Adrenal gland (tissue), 5 donors: ENCODE data around the gene ELL2.

Experiments used
- CTCF ChIP-seq, 6 experiments: fragments of 450-650 bp in 4 of 6; fragments of 200-600 bp in 2 of 6; sonication (generic) in 1 of 6; IDR thresholded peaks; 1 replicate in 5 of 6; 2 replicates in 1 of 6; pipeline versions ENCODE4 v1.5.1 to v1.8.0; 2016 to 2021; ENCODE audit warnings: antibody characterized with exemption in 6 of 6, mild to moderate bottlenecking in 2 of 6, moderate library complexity in 1 of 6
- POLR2A ChIP-seq, 2 donors: fragments of 450-650 bp; IDR thresholded peaks; one replicate each; pipeline ENCODE4 v1.6.1; 2017; ENCODE audit warnings: antibody characterized with exemption in 2 of 2, mild to moderate bottlenecking in 2 of 2, moderate library complexity in 1 of 2
- donor health status: DM: no; HTN: no; CAD: no.

- no peak for TF ChIP-seq CTCF (IDR thresholded peaks at IDR 0.05)
- TF ChIP-seq POLR2A (IDR thresholded peaks at IDR 0.05): no peak
Observed at GRCh38 chr5:95847261-95847592, 114.4 kb downstream of the ELL2 start.
